Epithelial cell of esophagus (primary cell): ENCODE data around the gene SND1.

Experiments used
- DNase-seq: peaks from one replicate; pipeline ENCODE4 v3.0.0; 2010; ENCODE audit warnings: low read depth
- H3K4me3 ChIP-seq: 2 replicates; pipeline ENCODE4 v1.5.1; 2011; ENCODE audit warnings: mild to moderate bottlenecking, low read length, control low read depth
- CTCF ChIP-seq: IDR thresholded peaks from 2 replicates; pipeline ENCODE4 v1.5.1; 2011; ENCODE audit warnings: low read depth, mild to moderate bottlenecking, low read length, control low read depth, inconsistent platforms; ENCODE audit not compliant: insufficient read depth; ENCODE audit errors: missing control alignments

Gene SND1

GRCh38 chr7:128074336-128074735, 422.3 kb downstream of the SND1 start:
- no peak for DNase-seq
- H3K4me3 ChIP-seq = no peak overlapping the region
- no peak for TF ChIP-seq CTCF

- H3K4me3 ChIP-seq = no peak overlapping the region
- no peak for TF ChIP-seq CTCF
- DNase-seq = no peak
Observed at GRCh38 chr7:128074736-128075135, 422.7 kb downstream of the SND1 start.

- DNase-seq = no peak
Observed at GRCh38 chr7:128075242-128076095, 423.5 kb downstream of the SND1 start.

GRCh38 chr7:128076196-128076795, 424.3 kb downstream of the SND1 start:
- no peak for TF ChIP-seq CTCF
- no peak overlapping the region for H3K4me3 ChIP-seq
- no peak for DNase-seq

More at GRCh38 chr7:128075242-128076095, 423.5 kb downstream of the SND1 start:
- no peak overlapping the region for H3K4me3 ChIP-seq
- no peak for TF ChIP-seq CTCF

- DNase-seq = no peak
- TF ChIP-seq CTCF = no peak
- H3K4me3 ChIP-seq = no peak overlapping the region
Observed at GRCh38 chr7:128076796-128077271, 424.8 kb downstream of the SND1 start.

GRCh38 chr7:128078309-128078708, 426.3 kb downstream of the SND1 start:
- no peak overlapping the region for H3K4me3 ChIP-seq
- no peak for DNase-seq
- TF ChIP-seq CTCF = no peak
